Measurements from ENCODE around the gene DPYSL4. TPM values are rescaled to one million over a fixed set of nuclear protein-coding genes. Genes with fewer than 3 reads are reported as not detected.

DPYSL4 gene
- total RNA-seq, 2 donors from 2014 or later, result 0.28 TPM; not detected in 1

GRCh38 chr10:132178672-132179545, 7.8 kb upstream of the DPYSL4 start:
- Histone ChIP-seq H3K4me1 (ENCODE audit: control insufficient read depth in 1 of 2, low read depth in 2 of 2) (no peaks in the 10 kb centered on the region), H3K9me3 (no peaks in the 10 kb centered on the region), H3K27ac (no peak overlapping the region), H3K27me3 (replicated peaks; ENCODE audit: insufficient read depth) (no peaks in the 10 kb centered on the region), H3K4me3 (no peak overlapping the region), H3K36me3 (no peaks in the 10 kb centered on the region)
- TF ChIP-seq CTCF (IDR thresholded peaks at IDR 0.05), result no peak
- DNase-seq (ENCODE audit: low spot score) (no peak), ATAC-seq (ENCODE audit: insufficient number of reproducible peaks, low FRiP score, low read depth) (no peak)

- Histone ChIP-seq H3K36me3 (no peaks in the 10 kb centered on the region), H3K9me3 (no peaks in the 10 kb centered on the region), H3K4me1 (ENCODE audit: control insufficient read depth in 1 of 2, low read depth in 2 of 2) (no peaks in the 10 kb centered on the region), H3K27me3 (replicated peaks; ENCODE audit: insufficient read depth) (no peaks in the 10 kb centered on the region), H3K4me3 (no peak overlapping the region), H3K27ac (no peak overlapping the region)
- ATAC-seq (ENCODE audit: insufficient number of reproducible peaks, low FRiP score, low read depth), result no peak
- DNase-seq (ENCODE audit: low spot score), result no peak
- TF ChIP-seq CTCF (IDR thresholded peaks at IDR 0.05), result no peak
Observed at GRCh38 chr10:132179551-132180392, 7.0 kb upstream of the DPYSL4 start.

- ATAC-seq (ENCODE audit: insufficient number of reproducible peaks, low FRiP score, low read depth) (no peak), DNase-seq (ENCODE audit: low spot score) (no peak)
- Histone ChIP-seq H3K9me3 (no peaks in the 10 kb centered on the region), H3K27me3 (replicated peaks; ENCODE audit: insufficient read depth) (peaks cover 6% of the 10 kb centered on the region), H3K4me1 (ENCODE audit: control insufficient read depth in 1 of 2, low read depth in 2 of 2) (peaks cover 0 to 4% of the 10 kb centered on the region in 2 donors), H3K36me3 (no peaks in the 10 kb centered on the region), H3K27ac (no peak overlapping the region), H3K4me3 (no peak overlapping the region)
- TF ChIP-seq CTCF (IDR thresholded peaks at IDR 0.05), result no peak
Observed at GRCh38 chr10:132180736-132181135, 6.0 kb upstream of the DPYSL4 start.

GRCh38 chr10:132181691-132182425, 4.9 kb upstream of the DPYSL4 start:
- Histone ChIP-seq H3K4me1 (ENCODE audit: control insufficient read depth in 1 of 2, low read depth in 2 of 2) (peaks cover 5 to 12% of the 10 kb centered on the region in 2 donors), H3K27ac (no peak overlapping the region), H3K36me3 (no peaks in the 10 kb centered on the region), H3K27me3 (replicated peaks; ENCODE audit: insufficient read depth) (peaks cover 6% of the 10 kb centered on the region), H3K9me3 (no peaks in the 10 kb centered on the region), H3K4me3 (no peak overlapping the region)
- no peak for DNase-seq (ENCODE audit: low spot score)
- TF ChIP-seq CTCF (IDR thresholded peaks at IDR 0.05), result no peak
- ATAC-seq (ENCODE audit: insufficient number of reproducible peaks, low FRiP score, low read depth), result no peak
